ENCODE results near the gene HSF5.
"Not testable (repeated sequence)": the region's sequence is repeated elsewhere in the genome, so short reads cannot be mapped to it uniquely, and the experiment has no call there.

The HSF5 gene

DNA sequence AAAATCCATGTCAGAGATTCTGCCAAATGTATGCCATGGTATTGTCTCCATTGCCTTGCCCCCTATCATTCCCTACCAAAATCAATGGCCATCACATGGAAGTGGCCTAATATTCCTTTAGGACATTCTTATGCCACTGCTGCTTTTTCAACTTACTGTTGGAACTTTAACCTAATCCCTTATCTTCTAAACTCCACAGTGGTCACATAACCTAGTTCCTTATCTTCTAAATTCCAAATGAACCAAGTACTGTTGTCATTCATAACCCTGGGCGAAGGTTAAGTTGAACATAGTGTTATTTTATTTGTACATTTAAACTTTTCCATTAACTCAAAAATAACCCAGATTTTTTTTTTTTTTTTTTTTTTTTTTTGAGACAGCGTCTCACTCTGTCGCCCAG lies 3.6 kb downstream of the HSF5 start:
- no peak for DNase-seq

DNA sequence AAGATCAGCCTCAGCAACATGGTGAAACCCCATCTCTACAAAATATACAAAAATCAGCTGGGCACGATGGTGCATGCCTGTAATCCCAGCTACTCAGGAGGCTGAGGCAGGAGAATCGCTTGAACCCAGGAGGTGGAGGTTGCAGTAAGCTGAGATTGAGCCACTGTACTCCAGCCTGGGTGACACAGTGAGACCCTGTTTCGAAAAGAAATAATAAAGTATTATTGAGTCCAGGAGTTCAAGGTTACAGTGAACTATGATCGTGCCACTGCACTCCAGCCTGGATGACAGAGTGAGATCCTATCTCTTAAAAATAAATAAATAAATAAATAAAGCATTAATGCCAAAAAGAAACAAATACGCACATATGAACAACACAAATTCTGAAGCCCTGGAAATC lies 6.4 kb downstream of the HSF5 start:
- DNase-seq: not testable (repeated sequence)

DNA sequence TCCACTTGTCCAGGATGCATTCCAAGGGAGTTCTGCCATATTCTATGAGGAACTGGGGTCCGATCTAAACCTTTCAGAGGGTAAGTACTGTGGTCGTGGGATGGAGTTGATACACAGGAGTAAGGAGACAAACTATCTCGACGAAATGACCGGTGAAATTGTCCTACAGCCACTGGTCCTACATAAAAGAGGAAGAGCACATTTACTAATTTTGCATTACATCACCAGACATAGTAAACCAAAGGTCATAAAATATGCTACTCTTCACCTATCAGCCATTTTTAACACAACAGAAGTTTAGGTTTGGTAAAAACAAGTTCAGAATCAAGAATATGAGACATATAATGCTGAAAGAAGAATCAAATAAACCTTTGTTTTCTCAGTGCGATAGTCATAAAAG lies 8.1 kb downstream of the HSF5 start:
- DNase-seq: no peak

DNA sequence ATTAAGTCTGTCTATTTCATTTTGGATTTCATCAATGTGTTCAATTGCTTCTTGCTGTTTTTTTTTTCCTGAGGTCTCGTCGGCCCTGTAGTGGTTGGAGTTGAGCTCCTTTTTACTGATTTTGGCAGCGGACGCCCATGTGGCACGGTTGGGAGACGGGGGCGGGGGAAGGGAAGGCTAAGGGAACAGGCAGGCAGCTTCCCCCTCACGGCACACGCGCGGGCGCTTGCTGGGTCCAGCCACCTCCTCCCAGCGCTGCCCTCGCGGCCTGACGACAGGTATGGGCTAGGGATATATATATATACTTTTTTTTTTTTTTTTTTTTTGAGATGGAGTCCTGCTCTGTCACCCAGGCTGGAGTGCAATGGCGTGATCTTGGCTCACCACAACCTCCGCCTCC lies 11.4 kb downstream of the HSF5 start:
- no peak for DNase-seq

DNA sequence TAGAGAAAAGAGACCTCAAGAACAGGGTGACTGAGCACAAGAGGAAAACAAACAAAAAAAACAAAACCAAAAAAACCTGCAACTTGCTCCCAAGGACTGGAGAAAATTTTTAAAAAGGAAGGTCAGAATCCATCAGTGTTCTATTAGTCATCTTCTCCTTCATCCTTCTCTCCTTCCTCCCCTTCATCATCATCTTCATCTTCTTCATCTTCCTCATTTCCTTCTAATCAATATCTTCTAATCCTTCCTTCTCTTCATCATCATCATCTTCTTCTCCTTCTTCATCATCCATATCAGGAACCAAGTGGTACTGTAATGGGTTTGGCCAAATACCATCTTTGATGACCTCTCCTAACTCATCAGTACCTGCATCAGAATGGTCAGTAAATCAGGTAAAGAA lies 12.2 kb downstream of the HSF5 start:
- DNase-seq: no peak

DNA sequence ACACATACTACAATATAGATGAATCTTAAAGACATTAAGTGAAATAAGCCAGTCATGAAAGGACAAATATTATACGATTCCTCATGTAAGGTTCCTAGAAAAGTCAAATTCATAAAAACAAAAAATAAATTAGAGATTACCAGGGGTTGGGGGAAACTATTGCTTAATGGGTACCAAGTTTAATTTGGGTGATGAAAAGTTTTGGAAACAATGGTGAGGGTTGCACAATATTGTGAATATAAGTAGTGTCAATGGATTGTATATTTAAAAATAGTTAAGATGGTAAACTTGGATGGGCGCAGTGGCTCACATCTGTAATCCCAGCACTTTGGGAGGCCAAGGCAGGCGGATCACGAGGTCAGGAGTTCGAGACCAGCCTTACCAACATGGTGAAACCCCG lies 17.9 kb downstream of the HSF5 start:
- DNase-seq: no peak

DNA sequence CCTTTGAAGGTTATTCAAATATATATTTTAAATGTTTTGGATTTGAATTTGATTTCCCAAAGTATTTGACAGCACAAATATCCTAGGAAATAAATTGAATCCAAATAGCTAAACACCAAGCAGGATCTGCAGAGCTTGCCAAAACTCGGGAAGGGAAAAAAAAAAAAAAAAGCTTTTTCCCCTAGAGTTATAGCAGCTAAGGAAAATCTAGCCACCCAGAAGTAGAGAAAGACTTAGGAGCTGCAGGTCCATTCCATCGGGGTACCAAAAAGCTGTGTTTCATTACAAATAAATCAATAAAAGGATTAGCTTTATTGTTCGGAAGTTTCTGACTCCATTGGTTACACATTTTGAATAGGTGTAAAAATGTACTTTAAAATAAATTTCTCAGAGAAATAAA lies 19.3 kb downstream of the HSF5 start:
- no peak for DNase-seq

DNA sequence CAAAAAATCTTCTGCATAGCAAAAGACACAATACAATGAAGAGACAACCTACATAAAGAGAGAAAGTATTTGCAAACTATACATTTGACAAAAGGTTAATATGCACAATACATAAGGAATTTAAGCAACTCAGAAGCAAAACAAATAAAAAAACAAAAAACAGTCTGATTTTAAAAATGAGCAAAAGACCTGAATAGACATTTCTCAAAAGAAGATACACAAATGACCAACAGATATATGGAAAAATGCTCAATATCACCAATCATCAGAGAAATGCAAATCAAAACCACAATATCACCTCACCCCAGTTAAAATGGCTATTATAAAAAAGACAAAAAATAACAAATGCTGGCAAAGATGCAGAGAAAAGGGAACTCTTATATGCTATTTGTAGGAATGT lies 32.7 kb downstream of the HSF5 start:
- no peak for DNase-seq

DNA sequence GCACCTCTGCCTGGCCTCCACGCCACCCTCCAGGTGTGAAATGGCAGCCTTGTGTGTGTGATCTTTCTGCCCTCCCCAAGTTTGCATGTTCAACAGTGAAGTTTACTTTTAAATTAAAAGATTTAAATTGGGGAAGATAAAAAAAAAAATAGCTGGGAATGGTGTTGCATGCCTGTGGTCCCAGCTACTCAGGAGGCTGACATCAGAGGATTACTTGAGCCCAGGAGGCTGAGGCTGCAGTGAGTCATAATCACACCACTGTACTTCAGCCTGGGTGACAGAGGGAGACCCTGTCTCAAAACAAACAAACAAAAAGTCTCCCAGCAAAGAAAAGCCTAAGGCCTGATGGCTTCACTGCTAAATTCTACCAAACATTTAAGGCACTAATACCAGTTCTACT lies 35.5 kb downstream of the HSF5 start:
- no peak for DNase-seq

DNA sequence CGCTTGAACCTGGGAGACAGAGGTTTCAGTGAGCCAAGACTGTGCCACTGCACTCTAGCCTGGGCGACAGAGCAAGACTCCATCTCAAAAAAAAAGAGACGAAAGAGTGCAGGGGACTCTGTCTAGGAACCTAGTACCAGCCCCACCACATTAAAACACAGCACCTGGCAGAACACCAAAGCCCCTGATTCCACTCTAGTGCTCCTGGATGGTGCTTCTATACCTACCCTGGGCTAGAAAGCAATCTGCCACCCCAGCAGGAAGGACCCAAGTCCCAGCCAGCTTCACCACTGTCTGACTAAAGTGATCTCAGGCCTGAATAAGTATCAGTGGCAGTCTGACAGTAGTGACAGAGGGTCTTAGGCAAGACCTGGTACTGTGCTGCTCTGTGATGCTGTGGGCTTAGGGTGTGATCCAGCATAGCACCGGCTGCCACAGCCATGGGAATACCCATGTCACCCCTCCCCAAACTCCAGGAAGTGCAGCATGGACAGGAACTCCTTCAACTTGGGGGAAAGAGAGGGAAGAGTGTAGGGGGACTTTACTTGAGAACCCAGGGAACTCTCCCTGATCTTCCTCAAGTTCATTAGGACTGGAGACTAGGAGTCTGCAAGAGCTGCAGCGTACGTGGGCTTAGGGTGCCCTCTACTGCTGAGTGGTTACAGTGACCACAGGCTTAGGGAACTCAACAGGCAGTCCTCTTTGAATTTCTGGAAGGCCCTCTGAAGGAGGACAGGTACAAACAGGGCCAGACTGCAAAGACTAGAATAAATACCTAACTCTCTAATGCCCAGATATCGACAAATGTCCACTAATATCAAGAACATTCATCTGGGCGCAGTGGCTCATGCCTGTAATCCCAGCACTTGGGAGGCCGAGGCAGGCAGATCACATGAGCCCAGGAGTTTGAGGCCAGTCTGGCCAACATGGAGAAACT lies 40.9 kb downstream of the HSF5 start:
- peak in 28 of 56 donors; percentile 0 to 42 (median 6) for DNase-seq

DNA sequence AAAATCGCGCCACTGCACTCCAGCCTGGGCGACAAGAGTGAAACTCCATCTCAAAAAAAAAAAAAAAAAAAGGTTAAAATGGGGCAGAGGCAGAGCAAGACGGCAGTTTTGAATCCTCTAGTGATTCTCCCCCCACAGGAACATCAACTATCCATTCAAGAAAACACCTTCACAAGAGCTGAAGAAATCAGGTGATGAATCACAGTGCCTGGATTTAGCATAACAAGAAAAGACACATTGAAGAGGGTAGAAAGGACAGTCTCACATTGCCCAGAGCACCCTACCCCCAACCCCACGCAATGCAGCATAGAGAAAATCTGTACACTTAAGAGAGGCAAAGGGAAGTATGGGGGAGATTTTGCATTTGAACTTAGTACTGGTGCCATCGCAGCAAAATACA lies 42.1 kb downstream of the HSF5 start:
- DNase-seq: no peak

DNA sequence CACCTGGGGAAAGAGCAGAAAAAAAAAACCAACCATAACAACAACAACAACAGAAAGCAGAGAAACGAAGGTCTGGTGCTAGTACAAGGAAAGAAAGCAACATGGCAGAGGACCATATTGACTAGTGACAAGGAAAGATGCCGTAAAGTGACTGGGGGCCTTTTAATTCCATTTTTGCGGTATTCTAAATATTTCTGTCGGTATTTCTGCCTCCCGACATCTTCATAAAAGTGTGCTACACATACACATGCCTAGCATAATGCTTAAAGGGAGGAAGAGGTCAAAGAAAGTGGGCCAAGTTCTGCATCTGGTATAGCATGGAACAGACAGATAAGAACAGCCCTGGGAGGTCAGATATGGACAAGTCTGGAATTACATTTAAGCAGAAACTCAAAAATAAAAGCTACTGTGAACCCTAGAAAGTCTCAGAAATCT lies 51.4 kb downstream of the HSF5 start:
- DNase-seq: no peak

DNA sequence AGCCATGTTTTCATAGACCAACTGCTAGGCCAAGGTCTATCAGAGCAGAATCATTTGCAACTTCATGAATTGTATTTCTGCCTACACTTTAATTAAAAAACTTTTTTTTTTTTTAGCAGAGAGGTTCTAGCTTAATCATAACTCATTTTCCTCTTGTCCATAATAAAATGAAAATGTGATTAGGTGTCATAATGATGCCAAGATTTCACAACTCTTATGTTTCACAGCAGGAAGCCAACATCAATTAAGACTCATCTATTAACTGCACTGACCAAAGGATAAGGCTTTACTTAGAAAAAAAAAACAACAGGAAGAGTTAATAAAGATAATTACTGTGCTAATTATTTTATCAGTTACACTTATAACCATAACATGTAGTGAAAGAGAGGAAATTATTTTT lies 52.0 kb downstream of the HSF5 start:
- DNase-seq: no peak

DNA sequence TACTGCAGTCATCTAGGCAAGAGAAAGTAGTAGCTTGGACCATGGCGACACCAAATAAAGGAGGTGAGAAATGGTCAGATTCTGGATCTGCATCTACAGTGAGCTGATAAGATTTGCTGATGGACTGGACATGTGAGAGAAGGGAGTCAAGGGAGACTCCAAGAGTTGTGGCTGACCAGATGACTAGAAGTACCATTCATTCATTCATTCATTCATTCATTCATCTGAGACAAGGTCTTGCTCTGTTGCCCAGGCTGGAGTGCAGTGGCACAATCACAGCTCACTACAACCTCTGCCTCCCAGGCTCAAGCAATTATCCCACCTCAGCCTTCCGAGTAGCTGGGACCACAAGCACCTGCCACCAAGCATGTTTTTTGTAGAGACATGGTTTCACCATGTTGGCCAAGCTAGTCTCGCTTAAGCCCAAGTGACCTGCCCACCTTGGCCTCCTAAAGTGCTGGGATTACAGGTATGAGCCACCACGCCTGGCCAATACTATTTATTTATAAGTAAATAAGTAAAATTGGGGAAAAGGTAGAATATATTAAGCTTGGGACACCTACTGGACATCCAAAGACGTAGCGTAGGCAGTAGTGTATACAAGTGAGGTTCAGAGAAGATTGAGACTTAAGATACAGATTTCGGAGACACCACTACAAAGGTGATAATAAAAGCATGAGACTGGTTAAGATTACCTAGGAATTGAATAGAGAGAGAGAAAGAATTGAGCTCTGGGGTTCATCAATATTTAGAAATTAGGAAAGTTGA lies 55.2 kb downstream of the HSF5 start:
- no peak for DNase-seq

DNA sequence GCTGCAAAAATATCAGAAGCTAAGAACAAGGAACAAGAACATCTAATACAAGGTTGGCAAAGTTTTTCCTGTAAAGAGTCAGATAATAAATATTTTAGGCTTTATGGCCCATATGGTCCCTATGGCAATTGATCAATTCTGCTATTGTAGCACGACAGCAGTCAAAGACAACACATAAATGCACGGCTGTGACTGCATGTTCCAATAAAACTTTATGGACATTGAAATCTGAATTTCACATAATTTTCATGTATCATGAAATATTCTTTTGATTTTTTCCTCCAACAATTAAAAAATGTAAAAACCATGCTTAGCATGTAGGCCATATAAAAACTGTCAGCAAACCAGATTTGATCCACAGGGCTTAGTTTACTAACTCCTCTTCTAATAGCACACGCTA lies 60.4 kb downstream of the HSF5 start:
- no peak for DNase-seq

DNA sequence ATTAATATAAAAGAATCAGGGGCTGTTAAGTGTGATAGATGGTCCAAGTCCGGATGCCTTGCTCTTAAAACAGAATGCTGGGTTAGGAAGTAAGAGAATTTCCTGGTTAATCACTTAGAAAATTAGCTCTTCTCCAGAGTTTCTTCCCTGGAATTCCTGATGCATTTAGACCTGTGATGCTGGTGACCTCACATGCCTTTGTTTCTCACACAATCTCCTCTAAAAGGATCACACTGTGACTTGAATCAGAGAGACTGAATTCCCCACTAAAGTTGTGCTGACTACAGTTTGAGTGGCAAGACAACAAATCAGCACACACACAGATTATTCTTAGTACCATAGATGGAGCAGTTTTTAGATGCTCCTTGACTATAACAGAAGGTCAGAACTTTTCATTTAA lies 66.5 kb downstream of the HSF5 start:
- no peak for DNase-seq

DNA sequence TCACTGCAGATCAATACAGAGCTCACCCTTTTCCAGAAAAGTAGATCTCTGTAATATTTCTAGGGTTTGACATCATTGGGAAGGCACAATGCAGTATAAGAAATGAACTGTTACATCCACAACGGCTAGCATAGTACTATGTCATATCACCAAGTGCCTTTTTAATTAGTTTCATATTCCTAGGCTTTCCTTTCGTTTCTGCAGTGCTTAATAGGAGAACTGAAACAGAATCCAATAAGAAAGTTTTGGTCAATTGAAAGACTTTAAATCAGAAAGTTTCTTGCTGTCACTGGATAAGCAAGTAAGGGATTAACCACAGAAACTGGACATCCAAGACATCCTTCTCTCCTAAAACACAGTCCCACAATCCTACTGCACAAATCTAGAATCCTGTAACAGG lies 67.4 kb downstream of the HSF5 start:
- DNase-seq: no peak

DNA sequence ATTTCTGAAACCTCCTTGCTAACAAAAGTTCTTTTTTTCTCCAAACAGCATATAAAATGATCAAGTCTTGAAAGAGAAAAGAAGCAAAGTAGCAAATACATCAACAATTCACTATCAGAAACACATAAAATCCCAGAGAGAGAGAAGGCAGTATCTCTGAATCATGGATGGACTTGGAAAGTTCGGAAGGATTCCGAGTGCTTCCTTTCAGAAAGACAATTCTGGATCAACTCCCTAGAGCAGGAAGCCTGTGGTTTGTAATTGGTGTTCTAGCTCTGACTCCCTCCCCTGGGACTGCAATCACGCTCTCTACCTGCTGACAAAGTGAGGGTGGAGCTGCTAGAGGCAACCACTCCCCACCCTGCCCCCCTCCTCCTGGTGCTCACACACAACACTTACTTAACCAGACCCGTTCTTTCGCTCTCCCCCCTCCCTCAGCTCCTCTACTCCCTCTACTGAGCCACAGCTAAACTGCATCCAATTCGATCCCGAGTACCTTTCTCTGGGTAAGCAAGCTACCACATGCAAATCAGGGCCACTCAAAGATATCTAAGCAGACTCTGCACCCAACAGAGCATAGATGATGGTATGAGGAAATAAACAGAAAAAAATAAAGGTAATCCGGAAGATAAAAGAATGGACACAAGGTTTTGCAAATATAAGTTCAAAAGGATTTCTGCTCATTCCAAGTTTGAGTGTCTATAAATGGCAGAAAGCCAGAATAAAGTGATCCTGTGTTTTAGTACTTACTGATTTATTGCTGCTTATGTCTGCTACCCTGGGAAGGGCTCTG lies 70.7 kb downstream of the HSF5 start, which contains the start of gene RNF43:
Gene RNF43, minus strand, starts transcription at position 235 of the 793 bp plus-strand sequence. CDS start 1,957 bp downstream, outside the sequence.
- DNase-seq: peak; percentile 5 to 94 (median 72)

DNA sequence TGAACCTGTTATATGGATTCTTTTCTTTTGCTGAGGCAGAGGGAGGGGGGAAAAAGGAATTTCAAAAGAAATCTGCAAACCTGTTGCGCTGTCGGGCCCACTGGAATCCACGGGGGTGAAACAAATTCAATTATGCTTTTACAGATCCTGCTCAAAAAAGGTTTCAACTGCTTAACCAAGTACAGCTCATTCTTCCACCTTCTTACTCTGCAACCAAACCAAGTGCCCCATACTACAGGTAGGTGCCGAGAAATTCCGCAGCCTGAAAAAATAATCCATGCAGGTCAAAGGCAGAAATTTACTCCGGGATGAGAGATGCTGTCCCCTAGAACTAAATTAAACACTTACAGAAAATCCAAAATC lies 71.3 kb downstream of the HSF5 start:
- no peak for DNase-seq

DNA sequence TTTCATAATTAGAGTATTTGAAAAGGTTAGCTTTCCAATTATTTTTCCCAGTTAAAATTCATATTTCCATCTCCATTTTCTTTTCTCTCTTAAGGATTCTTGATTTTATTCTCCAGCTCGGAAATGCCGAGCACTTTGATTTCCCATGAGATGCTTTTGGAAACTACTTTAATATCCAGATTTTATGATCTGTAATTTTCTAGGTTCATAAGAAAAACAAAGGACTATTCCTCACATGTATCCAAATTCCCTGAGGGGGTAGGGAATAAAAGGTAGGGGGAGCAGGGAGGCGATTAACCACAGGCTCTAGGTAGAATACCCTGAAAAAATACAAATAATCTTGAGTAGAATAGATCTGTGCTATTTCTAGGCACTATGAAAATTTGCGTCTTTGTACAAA lies 71.8 kb downstream of the HSF5 start:
- DNase-seq: no peak

DNA sequence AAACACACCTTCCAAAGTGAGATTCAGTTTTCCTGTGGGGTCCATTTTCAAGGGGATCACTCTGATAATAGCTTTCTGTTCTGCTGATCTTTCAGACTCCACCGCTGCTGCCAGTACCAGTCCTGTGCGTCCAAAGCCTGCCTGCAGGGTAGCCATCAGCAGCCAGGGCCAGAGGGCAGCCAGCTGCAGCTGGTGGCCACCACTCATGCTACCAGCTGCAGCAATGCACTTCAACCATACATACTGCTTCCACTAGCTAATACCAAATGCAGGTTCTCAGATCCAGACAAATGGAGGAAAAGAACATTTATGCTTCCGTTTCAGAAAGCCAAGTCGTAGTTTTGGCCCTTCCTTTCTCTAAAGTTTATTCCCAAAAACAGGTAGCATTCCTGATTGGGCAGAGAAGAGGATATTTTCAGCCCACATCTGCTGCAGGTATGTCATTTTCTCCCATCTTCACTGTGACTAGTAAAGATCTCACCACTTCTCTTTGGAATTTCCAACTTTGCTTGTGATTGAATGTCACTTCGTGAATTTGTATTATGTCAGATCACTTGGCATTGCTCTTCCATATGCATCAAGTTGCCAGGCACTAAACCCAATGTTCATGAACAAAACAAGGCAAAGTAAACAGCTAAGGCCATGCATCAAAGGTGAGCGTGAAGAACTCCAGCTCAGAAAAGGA lies 72.7 kb downstream of the HSF5 start:
- no peak for DNase-seq

Measured in nucleus accumbens (tissue), 56 donors.